ENCODE results near the gene GRIN3A. TPM values are rescaled to one million over a fixed set of nuclear protein-coding genes. Genes with fewer than 3 reads are reported as not detected.

GRIN3A gene
- total and polyA plus RNA-seq, 2 of the 4 experiments (the other 2 are of a cell fraction) = not detected

- Histone ChIP-seq H3K4me1 (ENCODE audit: control insufficient read depth, insufficient read depth, low read length) (no peaks in the 10 kb centered on the region), H3K56ac (ENCODE audit: extremely low read depth, insufficient read depth, low read length) (no peak overlapping the region), H4K20me1 (ENCODE audit: insufficient read depth, low read length) (no peaks in the 10 kb centered on the region), H3K36me3 (ENCODE audit: control insufficient read depth, insufficient read depth, low read length) (0 out of 2 replicates have a peak, but pooled peaks cover 3% of the 10 kb centered on the region), H3K27me3 (ENCODE audit: control insufficient read depth, insufficient read depth, low read length) (no peaks in the 10 kb centered on the region), H4K91ac (ENCODE audit: insufficient read depth, low read depth, low read length) (no peak overlapping the region), H2BK120ac (ENCODE audit: low read depth, low read length) (no peak overlapping the region), H3K4me3 (ENCODE audit: insufficient read depth, low read depth, low read length) (no peak overlapping the region), H4K8ac (ENCODE audit: low read depth in 2 of 2, low read length in 2 of 2) (no peak overlapping the region), H2AK5ac (ENCODE audit: low read depth, low read length) (no peak overlapping the region), H3K4me2 (ENCODE audit: low read depth, low read length) (no peak overlapping the region), H3K79me1 (ENCODE audit: low read depth in 1 of 2, low read length in 2 of 2) (no peaks in the 10 kb centered on the region), H2BK20ac (ENCODE audit: low read depth, low read length) (no peak overlapping the region), H3K9me3 (ENCODE audit: control insufficient read depth, insufficient read depth, low read length) (no peaks in the 10 kb centered on the region), H4K5ac (ENCODE audit: low read depth, low read length) (no peak overlapping the region), H3K23ac (ENCODE audit: low read depth, low read length) (no peak overlapping the region), H3K4ac (ENCODE audit: low read depth, low read length) (no peak overlapping the region), H3K9ac (ENCODE audit: low read depth, low read length) (no peak overlapping the region), H2AFZ (replicated peaks; ENCODE audit: low read length, poor library complexity) (no peak overlapping the region), H3K18ac (ENCODE audit: low read depth, low read length) (no peak overlapping the region), H2AK9ac (replicated peaks; ENCODE audit: low read depth, low read length, poor library complexity) (no peak overlapping the region), H3K14ac (replicated peaks; ENCODE audit: low read depth, low read length) (no peak overlapping the region), H3K9me1 (ENCODE audit: insufficient read depth, low read length) (no peaks in the 10 kb centered on the region), H2BK5ac (ENCODE audit: low read depth, low read length, poor library complexity, severe bottlenecking) (no peak overlapping the region), H2BK15ac (ENCODE audit: low read depth, low read length) (no peak overlapping the region), H3K27ac (ENCODE audit: insufficient read depth, low read length) (no peak overlapping the region)
- no peak for ATAC-seq (ENCODE audit: low read depth)
- TF ChIP-seq RCOR1 (IDR thresholded peaks at IDR 0.05; ENCODE audit: insufficient replicate concordance, low read length) (no peak), RAD21 (IDR thresholded peaks at IDR 0.05; ENCODE audit: low read length) (no peak), NFE2L2 (IDR thresholded peaks at IDR 0.05; ENCODE audit: low read depth, low read length) (no peak), BHLHE40 (IDR thresholded peaks at IDR 0.05; ENCODE audit: low read depth, low read length) (no peak), CEBPB (IDR thresholded peaks at IDR 0.05; ENCODE audit: low read depth, low read length) (no peak), USF2 (IDR thresholded peaks at IDR 0.05; ENCODE audit: low read depth, low read length) (no peak), MAFK (IDR thresholded peaks at IDR 0.05; ENCODE audit: low read depth, low read length) (no peak), RFX5 (IDR thresholded peaks at IDR 0.05; ENCODE audit: low read depth, low read length) (no peak), MAZ (IDR thresholded peaks at IDR 0.05; ENCODE audit: borderline replicate concordance, low read depth, low read length) (no peak), CHD1 (IDR thresholded peaks at IDR 0.05; ENCODE audit: low read depth, low read length) (no peak), POLR2A (IDR thresholded peaks at IDR 0.05; ENCODE audit: low read depth, low read length) (no peak), FOS (IDR thresholded peaks at IDR 0.05; ENCODE audit: low read depth, low read length) (no peak), MXI1 (IDR thresholded peaks at IDR 0.05; ENCODE audit: borderline replicate concordance, low read depth, low read length) (no peak)
- TF ChIP-seq, protein P1, sequence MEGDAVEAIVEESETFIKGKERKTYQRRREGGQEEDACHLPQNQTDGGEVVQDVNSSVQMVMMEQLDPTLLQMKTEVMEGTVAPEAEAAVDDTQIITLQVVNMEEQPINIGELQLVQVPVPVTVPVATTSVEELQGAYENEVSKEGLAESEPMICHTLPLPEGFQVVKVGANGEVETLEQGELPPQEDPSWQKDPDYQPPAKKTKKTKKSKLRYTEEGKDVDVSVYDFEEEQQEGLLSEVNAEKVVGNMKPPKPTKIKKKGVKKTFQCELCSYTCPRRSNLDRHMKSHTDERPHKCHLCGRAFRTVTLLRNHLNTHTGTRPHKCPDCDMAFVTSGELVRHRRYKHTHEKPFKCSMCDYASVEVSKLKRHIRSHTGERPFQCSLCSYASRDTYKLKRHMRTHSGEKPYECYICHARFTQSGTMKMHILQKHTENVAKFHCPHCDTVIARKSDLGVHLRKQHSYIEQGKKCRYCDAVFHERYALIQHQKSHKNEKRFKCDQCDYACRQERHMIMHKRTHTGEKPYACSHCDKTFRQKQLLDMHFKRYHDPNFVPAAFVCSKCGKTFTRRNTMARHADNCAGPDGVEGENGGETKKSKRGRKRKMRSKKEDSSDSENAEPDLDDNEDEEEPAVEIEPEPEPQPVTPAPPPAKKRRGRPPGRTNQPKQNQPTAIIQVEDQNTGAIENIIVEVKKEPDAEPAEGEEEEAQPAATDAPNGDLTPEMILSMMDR (conservative IDR thresholded peaks at IDR 0.05; ENCODE audit: low read depth, low read length) = no peak
- TF ChIP-seq, protein P2, sequence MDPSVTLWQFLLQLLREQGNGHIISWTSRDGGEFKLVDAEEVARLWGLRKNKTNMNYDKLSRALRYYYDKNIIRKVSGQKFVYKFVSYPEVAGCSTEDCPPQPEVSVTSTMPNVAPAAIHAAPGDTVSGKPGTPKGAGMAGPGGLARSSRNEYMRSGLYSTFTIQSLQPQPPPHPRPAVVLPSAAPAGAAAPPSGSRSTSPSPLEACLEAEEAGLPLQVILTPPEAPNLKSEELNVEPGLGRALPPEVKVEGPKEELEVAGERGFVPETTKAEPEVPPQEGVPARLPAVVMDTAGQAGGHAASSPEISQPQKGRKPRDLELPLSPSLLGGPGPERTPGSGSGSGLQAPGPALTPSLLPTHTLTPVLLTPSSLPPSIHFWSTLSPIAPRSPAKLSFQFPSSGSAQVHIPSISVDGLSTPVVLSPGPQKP (IDR thresholded peaks at IDR 0.05; ENCODE audit: borderline replicate concordance, low read depth, low read length) = no peak
- WGBS, 2 experiments (ENCODE audit: extremely low coverage in 2 of 2, insufficient read length in 1 of 2) = no CpG with 5 or more reads among the region's 5 CpGs
- ChIA-PET CTCF (no interaction called here), POLR2A (ENCODE audit: unreplicated experiment) (no interaction called here)
- dilution Hi-C loops (cut with HindIII; ENCODE audit: low sequenced_read_pairs, unreplicated experiment) = no loop called here
- DNase-seq = no peak
- no TSS peak for BruUV-seq (replicated peaks)
- in situ Hi-C loops (cut with MboI; ENCODE audit: low sequenced_read_pairs) = no loop called here
- intact Hi-C loops (cut with micrococcal nuclease) = no loop called here
These were observed 168.5 kb downstream of the GRIN3A start for GRCh38 chr9:101569741-101570501.
